Measurements from ENCODE around the gene PIGQ.
"Not testable (repeated sequence)": the region's sequence is repeated elsewhere in the genome, so short reads cannot be mapped to it uniquely, and the experiment has no call there.

Gene PIGQ

GRCh38 chr16:595942-596735 lies 26.4 kb downstream of the PIGQ start:
- Histone ChIP-seq H3K4me1 (ENCODE audit: control insufficient read depth, low read depth, low read length) (no peaks in the 10 kb centered on the region), H3K36me3 (ENCODE audit: control insufficient read depth, low read depth, low read length) (peaks cover 5% of the 10 kb centered on the region), H3K9me3 (ENCODE audit: control insufficient read depth, low read depth, low read length) (no peaks in the 10 kb centered on the region), H3K27me3 (ENCODE audit: control insufficient read depth, insufficient read depth, low read length) (peaks cover 9% of the 10 kb centered on the region), H3K4me3 (ENCODE audit: low read length) (no peak overlapping the region), H3K9ac (ENCODE audit: low read length) (no peak overlapping the region), H3K27ac (ENCODE audit: low read length) (no peak overlapping the region)

GRCh38 chr16:596736-597060 lies 26.9 kb downstream of the PIGQ start:
- peaks cover 5% of the 10 kb centered on the region for H3K36me3 ChIP-seq (ENCODE audit: control insufficient read depth, low read depth, low read length)
- no peaks in the 10 kb centered on the region for H3K9me3 ChIP-seq (ENCODE audit: control insufficient read depth, low read depth, low read length)
- no peak overlapping the region for H3K9ac ChIP-seq (ENCODE audit: low read length)
- no peaks in the 10 kb centered on the region for H3K4me1 ChIP-seq (ENCODE audit: control insufficient read depth, low read depth, low read length)
- H3K27ac ChIP-seq (ENCODE audit: low read length): no peak overlapping the region
- no peak overlapping the region for H3K4me3 ChIP-seq (ENCODE audit: low read length)
- H3K27me3 ChIP-seq (ENCODE audit: control insufficient read depth, insufficient read depth, low read length): peaks cover 3% of the 10 kb centered on the region

GRCh38 chr16:597655-598054 lies 27.9 kb downstream of the PIGQ start:
- H3K36me3 ChIP-seq (ENCODE audit: control insufficient read depth, low read depth, low read length); H3K4me3 ChIP-seq (ENCODE audit: low read length); H3K4me1 ChIP-seq (ENCODE audit: control insufficient read depth, low read depth, low read length): not testable (repeated sequence)

GRCh38 chr16:598823-599739 lies 29.3 kb downstream of the PIGQ start:
- H3K9me3 ChIP-seq (ENCODE audit: control insufficient read depth, low read depth, low read length): no peaks in the 10 kb centered on the region
- no peaks in the 10 kb centered on the region for H3K4me1 ChIP-seq (ENCODE audit: control insufficient read depth, low read depth, low read length)
- no peak overlapping the region for H3K27ac ChIP-seq (ENCODE audit: low read length)
- no peak overlapping the region for H3K4me3 ChIP-seq (ENCODE audit: low read length)
- no peaks in the 10 kb centered on the region for H3K27me3 ChIP-seq (ENCODE audit: control insufficient read depth, insufficient read depth, low read length)
- no peaks in the 10 kb centered on the region for H3K36me3 ChIP-seq (ENCODE audit: control insufficient read depth, low read depth, low read length)
- H3K9ac ChIP-seq (ENCODE audit: low read length): no peak overlapping the region

More at GRCh38 chr16:597655-598054, 27.9 kb downstream of the PIGQ start:
- not testable (repeated sequence) for H3K27me3 ChIP-seq (ENCODE audit: control insufficient read depth, insufficient read depth, low read length); H3K9ac ChIP-seq (ENCODE audit: low read length); H3K9me3 ChIP-seq (ENCODE audit: control insufficient read depth, low read depth, low read length); H3K27ac ChIP-seq (ENCODE audit: low read length)

- H3K36me3 ChIP-seq (ENCODE audit: control insufficient read depth, low read depth, low read length): no peaks in the 10 kb centered on the region
- H3K9me3 ChIP-seq (ENCODE audit: control insufficient read depth, low read depth, low read length): no peaks in the 10 kb centered on the region
- H3K9ac ChIP-seq (ENCODE audit: low read length): no peak overlapping the region
- H3K27me3 ChIP-seq (ENCODE audit: control insufficient read depth, insufficient read depth, low read length): no peaks in the 10 kb centered on the region
- no peak overlapping the region for H3K27ac ChIP-seq (ENCODE audit: low read length)
- no peak overlapping the region for H3K4me3 ChIP-seq (ENCODE audit: low read length)
- H3K4me1 ChIP-seq (ENCODE audit: control insufficient read depth, low read depth, low read length): no peaks in the 10 kb centered on the region
These were observed 31.0 kb downstream of the PIGQ start for GRCh38 chr16:600781-601180.

GRCh38 chr16:603933-604332 lies 34.2 kb downstream of the PIGQ start:
- Histone ChIP-seq H3K4me1 (ENCODE audit: control insufficient read depth, low read depth, low read length) (no peaks in the 10 kb centered on the region), H3K27me3 (ENCODE audit: control insufficient read depth, insufficient read depth, low read length) (no peaks in the 10 kb centered on the region), H3K9me3 (ENCODE audit: control insufficient read depth, low read depth, low read length) (no peaks in the 10 kb centered on the region), H3K4me3 (ENCODE audit: low read length) (no peak overlapping the region), H3K9ac (ENCODE audit: low read length) (no peak overlapping the region), H3K36me3 (ENCODE audit: control insufficient read depth, low read depth, low read length) (no peaks in the 10 kb centered on the region), H3K27ac (ENCODE audit: low read length) (no peak overlapping the region)

- Histone ChIP-seq H3K9me3 (ENCODE audit: control insufficient read depth, low read depth, low read length) (no peaks in the 10 kb centered on the region), H3K4me3 (ENCODE audit: low read length) (no peak overlapping the region), H3K27ac (ENCODE audit: low read length) (no peak overlapping the region), H3K27me3 (ENCODE audit: control insufficient read depth, insufficient read depth, low read length) (no peaks in the 10 kb centered on the region), H3K4me1 (ENCODE audit: control insufficient read depth, low read depth, low read length) (no peaks in the 10 kb centered on the region), H3K9ac (ENCODE audit: low read length) (no peak overlapping the region), H3K36me3 (ENCODE audit: control insufficient read depth, low read depth, low read length) (no peaks in the 10 kb centered on the region)
These were observed 37.0 kb downstream of the PIGQ start for GRCh38 chr16:606656-607307.

- H3K27ac ChIP-seq (ENCODE audit: low read length): no peak overlapping the region
- no peaks in the 10 kb centered on the region for H3K36me3 ChIP-seq (ENCODE audit: control insufficient read depth, low read depth, low read length)
- no peaks in the 10 kb centered on the region for H3K27me3 ChIP-seq (ENCODE audit: control insufficient read depth, insufficient read depth, low read length)
- no peaks in the 10 kb centered on the region for H3K4me1 ChIP-seq (ENCODE audit: control insufficient read depth, low read depth, low read length)
- H3K9me3 ChIP-seq (ENCODE audit: control insufficient read depth, low read depth, low read length): no peaks in the 10 kb centered on the region
- H3K4me3 ChIP-seq (ENCODE audit: low read length): no peak overlapping the region
- no peak overlapping the region for H3K9ac ChIP-seq (ENCODE audit: low read length)
These were observed 38.3 kb downstream of the PIGQ start for GRCh38 chr16:608019-608418.

GRCh38 chr16:609316-609715 lies 39.5 kb downstream of the PIGQ start:
- Histone ChIP-seq H3K9ac (ENCODE audit: low read length) (no peak overlapping the region), H3K4me3 (ENCODE audit: low read length) (no peak overlapping the region), H3K27me3 (ENCODE audit: control insufficient read depth, insufficient read depth, low read length) (no peaks in the 10 kb centered on the region), H3K4me1 (ENCODE audit: control insufficient read depth, low read depth, low read length) (no peaks in the 10 kb centered on the region), H3K36me3 (ENCODE audit: control insufficient read depth, low read depth, low read length) (no peaks in the 10 kb centered on the region), H3K9me3 (ENCODE audit: control insufficient read depth, low read depth, low read length) (no peaks in the 10 kb centered on the region), H3K27ac (ENCODE audit: low read length) (no peak overlapping the region)

- Histone ChIP-seq H3K36me3 (ENCODE audit: control insufficient read depth, low read depth, low read length) (no peaks in the 10 kb centered on the region), H3K27ac (ENCODE audit: low read length) (no peak overlapping the region)
These were observed 40.2 kb downstream of the PIGQ start for GRCh38 chr16:609984-610383.

GRCh38 chr16:610513-611381 lies 41.0 kb downstream of the PIGQ start:
- Histone ChIP-seq H3K4me3 (ENCODE audit: low read length) (no peak overlapping the region), H3K4me1 (ENCODE audit: control insufficient read depth, low read depth, low read length) (no peaks in the 10 kb centered on the region), H3K9ac (ENCODE audit: low read length) (no peak overlapping the region), H3K27ac (ENCODE audit: low read length) (no peak overlapping the region), H3K36me3 (ENCODE audit: control insufficient read depth, low read depth, low read length) (no peaks in the 10 kb centered on the region), H3K27me3 (ENCODE audit: control insufficient read depth, insufficient read depth, low read length) (no peaks in the 10 kb centered on the region), H3K9me3 (ENCODE audit: control insufficient read depth, low read depth, low read length) (no peaks in the 10 kb centered on the region)

More at GRCh38 chr16:609984-610383, 40.2 kb downstream of the PIGQ start:
- no peaks in the 10 kb centered on the region for H3K4me1 ChIP-seq (ENCODE audit: control insufficient read depth, low read depth, low read length)
- H3K4me3 ChIP-seq (ENCODE audit: low read length): no peak overlapping the region
- no peak overlapping the region for H3K9ac ChIP-seq (ENCODE audit: low read length)
- no peaks in the 10 kb centered on the region for H3K9me3 ChIP-seq (ENCODE audit: control insufficient read depth, low read depth, low read length)
- no peaks in the 10 kb centered on the region for H3K27me3 ChIP-seq (ENCODE audit: control insufficient read depth, insufficient read depth, low read length)

All from iPS-18a (cell line).